CD4-positive, alpha-beta T cell treated with Interleukin-17A for 4 hours (primary cell): Measurements from ENCODE around the gene ALOX15B.
A peak's percentile ranks its signal among the peaks of the same experiment; 100 is the strongest.
"Not testable (repeated sequence)": the region's sequence is repeated elsewhere in the genome, so short reads cannot be mapped to it uniquely, and the experiment has no call there.

Experiments used
- DNase-seq: peaks from one replicate; pipeline ENCODE4 v3.0.0-alpha.2; 2020; ENCODE audit warnings: mixed read lengths

Gene ALOX15B

DNA sequence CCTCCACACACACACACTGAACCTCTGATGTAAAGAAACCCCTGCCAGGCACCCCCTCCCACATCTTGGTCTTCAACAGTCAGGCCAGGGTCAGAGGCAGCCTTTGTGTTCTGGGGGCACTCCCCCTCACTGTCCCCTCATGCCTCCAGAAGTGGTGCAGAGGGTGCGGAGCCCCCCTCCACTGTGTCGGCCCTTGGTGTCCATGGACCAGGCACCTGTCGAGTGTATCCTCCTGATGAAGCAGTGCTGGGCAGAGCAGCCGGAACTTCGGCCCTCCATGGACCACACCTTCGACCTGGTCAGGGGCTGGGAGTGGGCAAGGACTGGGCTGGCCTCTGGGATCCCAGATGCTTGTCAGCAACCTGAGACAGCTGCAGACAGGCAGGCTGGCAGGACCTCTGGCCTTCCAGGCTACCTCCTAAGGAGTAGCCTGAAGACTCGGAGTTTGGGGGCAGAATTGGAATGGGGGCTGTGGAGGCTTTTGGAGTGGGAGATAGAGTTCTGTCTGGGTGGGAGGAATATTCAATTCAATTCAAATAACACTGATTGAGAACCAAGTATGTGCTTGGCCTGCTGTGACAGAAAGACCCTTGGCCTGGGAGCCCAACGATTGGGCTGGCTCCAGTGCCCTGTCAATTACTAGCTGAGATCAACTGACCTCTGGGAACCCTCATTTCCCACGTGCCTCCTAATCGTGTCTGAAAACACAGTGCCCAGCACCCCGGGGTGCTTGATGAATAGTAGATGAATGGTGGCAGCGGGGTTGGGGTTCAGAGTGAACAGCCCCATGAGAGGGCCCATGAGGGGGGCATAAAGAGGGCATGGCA, 24.9 kb upstream of the ALOX15B start:
- DNase-seq = no peak

DNA sequence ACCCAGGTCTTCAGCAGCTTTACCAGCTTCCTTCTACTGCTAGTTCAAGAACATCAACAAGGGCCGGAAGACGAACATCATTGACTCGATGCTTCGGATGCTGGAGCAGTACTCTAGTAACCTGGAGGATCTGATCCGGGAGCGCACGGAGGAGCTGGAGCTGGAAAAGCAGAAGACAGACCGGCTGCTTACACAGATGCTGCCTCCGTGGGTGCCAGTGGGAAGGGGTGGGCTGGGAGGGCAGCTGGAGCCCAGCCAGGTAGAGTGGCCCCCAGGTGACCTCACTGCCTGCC, 24.4 kb upstream of the ALOX15B start:
- DNase-seq = no peak

DNA sequence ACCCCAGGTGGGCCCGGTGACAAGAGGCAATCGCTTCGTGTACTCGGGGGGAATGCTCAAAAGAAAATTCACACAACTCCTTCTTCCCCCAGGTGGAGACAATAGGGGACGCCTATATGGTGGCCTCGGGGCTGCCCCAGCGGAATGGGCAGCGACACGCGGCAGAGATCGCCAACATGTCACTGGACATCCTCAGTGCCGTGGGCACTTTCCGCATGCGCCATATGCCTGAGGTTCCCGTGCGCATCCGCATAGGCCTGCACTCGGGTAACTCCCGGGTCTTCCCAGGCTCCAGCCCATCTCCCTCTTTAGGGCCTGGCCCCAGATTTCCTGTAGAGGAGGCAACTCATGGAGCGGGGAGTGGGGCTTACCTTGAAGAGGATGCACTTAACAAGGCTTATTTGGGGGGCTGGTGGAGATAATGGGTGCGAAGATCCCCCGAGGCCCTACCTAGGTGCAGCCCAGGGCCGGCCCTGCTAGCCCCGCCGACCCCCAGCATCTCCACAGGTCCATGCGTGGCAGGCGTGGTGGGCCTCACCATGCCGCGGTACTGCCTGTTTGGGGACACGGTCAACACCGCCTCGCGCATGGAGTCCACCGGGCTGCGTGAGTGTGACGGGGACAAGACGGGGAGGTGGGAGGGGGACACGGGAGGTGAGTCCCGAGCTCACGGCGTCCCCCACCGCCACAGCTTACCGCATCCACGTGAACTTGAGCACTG, 23.5 kb upstream of the ALOX15B start:
- DNase-seq = no peak

DNA sequence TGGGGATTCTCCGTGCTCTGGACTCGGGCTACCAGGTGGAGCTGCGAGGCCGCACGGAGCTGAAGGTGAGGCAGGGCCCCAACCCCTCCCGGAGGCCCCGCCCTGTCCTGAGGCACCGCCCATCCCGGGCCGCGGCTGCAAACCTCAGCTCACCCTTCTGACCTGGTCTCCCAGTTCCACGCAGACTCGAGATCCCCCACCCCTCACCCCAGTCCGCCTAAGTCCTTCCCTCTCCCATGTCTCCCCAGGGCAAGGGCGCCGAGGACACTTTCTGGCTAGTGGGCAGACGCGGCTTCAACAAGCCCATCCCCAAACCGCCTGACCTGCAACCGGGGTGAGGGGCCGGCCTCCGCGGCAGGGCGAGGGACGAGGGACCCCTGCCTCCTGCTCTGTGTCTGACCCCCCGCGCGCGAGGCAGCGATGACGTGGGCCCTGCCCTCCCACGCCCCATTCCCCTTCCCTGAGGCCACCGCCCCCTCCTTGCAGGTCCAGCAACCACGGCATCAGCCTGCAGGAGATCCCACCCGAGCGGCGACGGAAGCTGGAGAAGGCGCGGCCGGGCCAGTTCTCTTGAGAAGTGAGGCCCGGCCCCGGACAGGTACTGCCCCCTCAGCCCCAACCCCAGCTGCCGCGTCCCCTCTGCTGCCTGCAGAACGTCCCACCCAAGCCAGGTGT, 22.8 kb upstream of the ALOX15B start:
- peak; percentile 45 for DNase-seq

- peak; percentile 55 for DNase-seq
Observed at GRCh38 chr17:8016632-8017424, 22.0 kb upstream of the ALOX15B start.

GRCh38 chr17:8018436-8018835, 20.4 kb upstream of the ALOX15B start:
- no peak for DNase-seq

DNA sequence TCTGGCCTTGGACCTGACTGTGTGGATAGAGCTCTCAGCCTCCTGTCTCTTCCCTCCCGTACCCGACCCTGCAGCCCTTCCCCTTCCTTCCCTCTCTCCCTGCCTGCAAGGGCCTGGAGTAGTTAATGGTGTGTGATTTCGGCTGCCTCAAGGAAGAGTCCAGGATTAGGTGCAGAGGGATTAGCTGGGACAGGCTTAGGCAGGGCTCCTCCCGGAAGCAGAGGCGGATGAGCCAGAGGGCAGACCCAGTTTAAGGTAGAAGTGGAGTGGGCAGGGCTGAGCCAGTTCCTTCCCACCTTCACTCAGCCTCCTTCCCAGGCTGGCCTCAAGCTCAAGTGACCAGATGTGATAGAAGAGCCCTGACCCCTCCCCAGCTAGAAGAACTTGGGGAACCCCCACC, 19.7 kb upstream of the ALOX15B start:
- no peak for DNase-seq

DNA sequence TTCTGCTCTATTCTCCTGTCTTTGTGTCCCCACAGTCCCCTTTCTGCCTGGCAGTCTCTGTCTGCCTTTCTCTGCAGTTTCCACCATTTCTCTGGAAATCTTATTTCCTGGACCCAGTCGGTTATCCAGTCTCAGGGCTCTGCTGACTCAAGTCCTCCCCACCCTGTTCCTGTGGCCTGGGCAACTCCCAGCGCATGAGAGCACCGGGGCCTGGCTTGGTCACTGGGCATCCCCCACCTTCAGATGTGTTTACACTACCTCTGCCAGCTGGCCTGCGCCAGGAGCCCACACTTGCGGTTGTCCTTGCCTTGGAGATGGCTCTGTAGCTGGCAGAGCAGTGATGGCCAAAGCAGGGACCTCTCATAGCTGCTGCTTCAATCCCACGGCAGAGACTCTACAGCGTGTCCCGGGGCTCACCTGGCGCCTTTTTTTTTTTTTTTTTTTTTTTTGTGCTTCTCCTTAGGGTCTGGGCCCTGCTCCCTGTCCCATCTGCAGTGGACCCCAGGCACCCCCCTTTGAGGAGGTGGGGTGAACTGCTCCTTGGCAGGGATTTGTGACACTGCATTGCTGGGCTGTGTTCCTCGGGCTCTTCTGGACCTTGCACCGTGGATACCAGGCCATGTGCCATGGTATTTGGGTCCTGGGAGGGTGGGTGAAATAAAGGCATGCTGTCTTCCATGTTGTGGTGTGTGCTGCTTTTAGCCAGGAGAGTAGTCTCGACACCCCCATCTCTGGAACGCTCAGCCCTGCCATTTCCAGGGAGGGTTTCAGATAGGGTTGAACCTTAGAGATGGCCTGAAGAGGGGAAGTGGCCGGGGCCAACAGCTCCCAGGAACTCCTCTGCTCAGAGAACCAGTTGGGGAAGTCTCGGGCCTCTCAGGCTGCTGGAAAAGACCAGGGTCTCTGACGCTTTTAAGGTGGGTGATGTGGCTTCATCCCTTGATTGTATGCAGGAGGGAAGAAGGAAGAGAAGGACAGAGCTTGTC, 18.9 kb upstream of the ALOX15B start:
- DNase-seq = no peak

GRCh38 chr17:8020776-8021564, 17.9 kb upstream of the ALOX15B start:
- DNase-seq = no peak

- no peak for DNase-seq
Observed at GRCh38 chr17:8021565-8022359, 17.1 kb upstream of the ALOX15B start.

DNA sequence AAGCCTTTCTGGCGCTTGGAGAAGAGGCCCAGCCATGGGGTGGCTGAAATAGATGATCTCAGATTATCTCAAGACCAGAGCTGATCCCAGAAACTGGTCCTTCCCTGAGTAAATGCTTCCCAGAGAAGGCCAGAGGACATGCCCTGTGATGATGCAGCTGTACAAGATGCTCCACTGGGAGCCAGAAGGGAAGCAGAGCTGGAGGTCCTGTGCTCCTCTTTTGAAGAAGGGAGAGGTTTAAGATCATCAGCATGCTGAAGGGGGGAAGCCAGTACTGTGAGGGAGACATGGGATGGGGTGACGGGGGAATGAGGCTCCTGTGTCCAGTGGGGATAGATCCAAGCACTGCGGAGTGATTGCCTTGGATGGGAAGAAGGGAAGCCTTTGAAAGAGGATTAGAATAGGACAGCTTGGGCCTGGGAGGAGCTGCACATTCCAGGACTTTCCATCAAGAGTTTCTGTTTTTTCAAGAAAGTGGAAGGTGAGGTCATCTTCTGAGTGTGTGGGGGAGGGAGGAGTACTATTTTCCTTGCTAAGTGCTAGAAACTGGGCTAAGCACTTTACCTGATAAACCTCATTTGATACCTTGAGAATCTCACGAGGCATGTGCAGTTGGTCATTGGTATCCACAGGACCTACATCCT, 16.4 kb upstream of the ALOX15B start:
- no peak for DNase-seq

DNA sequence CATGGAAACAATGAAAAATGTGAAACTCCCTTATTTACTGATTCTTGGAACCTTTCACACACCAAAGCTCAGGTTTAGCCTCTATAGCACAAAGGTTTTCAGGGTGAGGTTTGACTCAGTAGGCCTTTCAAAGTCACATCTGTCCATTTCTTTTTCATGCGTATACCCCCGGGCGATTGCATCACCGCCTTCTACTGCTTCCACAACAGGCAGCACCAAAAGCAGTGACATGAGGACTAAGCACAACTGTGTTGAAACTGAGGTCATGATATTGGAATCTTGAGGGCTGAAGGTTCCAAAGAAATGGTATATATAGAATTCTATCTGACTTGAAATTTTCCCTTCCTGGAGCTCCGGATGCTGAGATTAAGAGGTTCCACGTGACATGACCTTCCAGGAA, 14.7 kb upstream of the ALOX15B start:
- DNase-seq = not testable (repeated sequence)

- no peak for DNase-seq
Observed at GRCh38 chr17:8025176-8025911, 13.5 kb upstream of the ALOX15B start.

DNA sequence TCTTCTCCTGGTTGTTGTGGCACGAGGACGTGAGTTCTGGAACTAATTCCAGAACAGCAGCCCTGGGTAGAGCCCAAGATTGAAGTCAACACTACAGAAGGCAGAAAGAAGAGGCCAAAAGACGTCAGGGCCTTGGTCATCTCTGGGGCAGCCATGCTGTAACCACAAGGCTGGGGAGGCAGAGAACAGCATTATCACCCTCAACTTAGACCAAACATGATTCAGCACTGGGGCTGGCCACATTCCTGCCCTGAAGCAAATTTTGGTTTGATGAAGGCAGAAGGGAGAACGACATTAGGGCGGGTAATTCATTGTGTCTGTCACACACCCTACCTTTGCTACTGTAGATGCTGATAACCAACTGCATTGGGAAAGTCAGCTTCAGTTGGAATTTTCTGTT, 9.7 kb upstream of the ALOX15B start:
- no peak for DNase-seq

DNA sequence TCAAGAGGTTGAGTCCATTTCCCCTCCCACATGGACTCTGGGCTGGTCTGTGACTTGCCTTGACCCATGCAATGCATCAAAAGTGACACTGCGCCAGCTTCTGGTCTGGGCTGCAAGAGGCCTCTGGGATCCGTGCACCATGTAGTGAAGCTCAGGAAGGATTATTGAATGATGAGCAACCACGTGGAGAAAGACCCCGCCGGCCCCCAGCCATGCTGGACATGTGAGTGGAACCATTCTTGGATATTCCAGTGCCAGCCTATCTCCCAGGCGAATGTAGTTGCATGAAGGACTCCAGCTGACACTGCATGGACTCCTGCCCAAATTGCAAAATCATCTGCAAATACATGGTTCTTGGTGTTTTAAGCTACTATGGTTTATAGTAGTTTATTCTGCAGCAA, 7.6 kb upstream of the ALOX15B start:
- DNase-seq = no peak

DNA sequence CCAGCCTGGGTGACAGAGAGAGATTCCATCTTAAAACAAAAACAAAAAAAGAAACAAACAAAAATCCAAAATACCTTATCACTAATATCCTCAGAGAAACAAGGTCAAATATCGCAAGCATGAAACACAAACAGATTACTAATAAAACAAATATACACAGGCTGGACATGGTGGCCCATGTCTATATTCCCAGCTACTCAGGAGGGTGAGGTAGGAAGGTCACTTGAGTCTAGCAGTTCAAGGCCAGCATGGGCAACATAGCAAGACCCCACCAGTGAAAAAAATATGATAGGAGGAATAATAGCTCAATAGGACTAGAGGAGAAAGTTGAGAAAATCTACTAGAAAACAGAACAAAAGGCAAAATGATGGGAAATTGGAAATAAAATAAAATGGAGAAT, 6.9 kb upstream of the ALOX15B start:
- DNase-seq = no peak

GRCh38 chr17:8032442-8032841, 6.4 kb upstream of the ALOX15B start:
- no peak for DNase-seq

- no peak for DNase-seq
Observed at GRCh38 chr17:8039611-8040168, 831 bp downstream of the ALOX15B start.
